ENCODE results near the gene PXMP2.

DNA sequence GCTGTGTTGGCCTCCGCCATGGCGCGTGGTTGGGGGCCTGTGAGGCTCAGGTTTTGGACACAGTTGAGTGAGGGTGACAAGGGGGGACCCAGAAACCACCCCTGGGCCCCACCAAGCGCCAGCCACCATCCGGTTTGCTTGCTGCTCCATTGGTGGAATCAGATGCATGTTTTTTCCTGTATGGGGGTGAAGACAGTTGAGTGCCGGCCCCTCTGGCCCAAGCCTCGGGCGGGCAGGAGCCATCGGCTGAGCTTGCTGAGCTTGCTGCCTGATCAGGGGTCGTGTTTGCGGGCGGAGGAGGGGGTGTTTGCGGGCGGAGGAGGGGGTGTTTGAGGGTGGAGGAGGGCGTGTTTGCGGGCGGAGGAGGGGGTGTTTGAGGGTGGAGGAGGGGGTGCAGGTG is 29.6 kb downstream of the PXMP2 start:
- TF ChIP-seq POLR2A (IDR thresholded peaks at IDR 0.05; ENCODE audit: low read length) = no peak
- TF ChIP-seq GATA1 (IDR thresholded peaks at IDR 0.05; ENCODE audit: low read depth, low read length) = no peak

Measured in erythroblast (primary cell).